ENCODE results near the gene CST6. TPM values are rescaled to one million over a fixed set of nuclear protein-coding genes. Genes with fewer than 3 reads are reported as not detected.
A peak's percentile ranks its signal among the peaks of the same experiment; 100 is the strongest.
"Not testable (repeated sequence)": the region's sequence is repeated elsewhere in the genome, so short reads cannot be mapped to it uniquely, and the experiment has no call there.

CST6 gene
- total and polyA plus RNA-seq, 2 of the 13 experiments (the other 11 are each of a cell fraction or from before 2014, with no cell fraction given), result not detected

- no peak for TF ChIP-seq ZBTB33 (CRISPR knock-in tag; IDR thresholded peaks at IDR 0.05)
Observed at GRCh38 chr11:66022401-66023185, 10.8 kb downstream of the CST6 start (continued).

GRCh38 chr11:66023186-66023440 lies 11.3 kb downstream of the CST6 start:
- BruUV-seq (replicated peaks); H4K20me1 ChIP-seq (ENCODE audit: insufficient read depth, low read length); ATAC-seq; H3K9me3 ChIP-seq (ENCODE audit: low read length); FAIRE-seq; H3K27ac ChIP-seq (ENCODE audit: extremely low read length, insufficient read depth, low read length); H3K79me2 ChIP-seq (ENCODE audit: insufficient read depth, low read length); DNase-seq (ENCODE audit: low spot score); in situ Hi-C loops (cut with HindIII; ENCODE audit: extremely low pct_ligation_motif_present, low pct_unique_long_range_greater_than_20kb); H3K36me3 ChIP-seq (replicated peaks in 1 of 2; ENCODE audit: control insufficient read depth in 1 of 2, insufficient read depth in 2 of 2, low read length in 2 of 2); intact Hi-C loops (cut with micrococcal nuclease; ENCODE audit: unreplicated experiment); H2AFZ ChIP-seq (ENCODE audit: low read length): not testable (repeated sequence)
- ChIA-PET CTCF (ENCODE audit: low intra/inter-chr PET ratio, low total read pairs) (interaction anchor here (1.5 kb wide), 1 partner anchor 22 kb away, joined by 8 read pairs; no protein-coding TSS in a partner anchor), POLR2A (interaction anchor here (1.3 kb wide), 1 partner anchor 20 kb away, joined by 5 read pairs; the partner anchor contains the start of genes BANF1 and EIF1AD)
- Histone ChIP-seq H3K4me1 (ENCODE audit: insufficient read depth, low read length) (peaks cover 21% of the 10 kb centered on the region), H3K4me2 (ENCODE audit: low read depth, low read length) (peak overlapping the region; percentile 94), H3K27me3 (ENCODE audit: control insufficient read depth in 1 of 2, insufficient read depth in 2 of 2, low read length in 2 of 2) (peaks cover 5 to 29% of the 10 kb centered on the region in 2 experiments; a peak in 3 of 5 replicates), H3K4me3 (replicated peaks in 1 of 3; ENCODE audit: insufficient read depth in 1 of 3, low read depth in 2 of 3, low read length in 3 of 3) (peak overlapping the region in 1 of 3 experiments; percentile 72; a peak in 1 of 6 replicates), H3K9ac (ENCODE audit: insufficient read depth, low read depth, low read length) (0 out of 2 replicates have a peak overlapping the region, but pooled peaks have one; percentile 64)
- 50% methylated on average over 2 of the region's 5 CpGs for WGBS (ENCODE audit: low lambda C conversion rate)

DNA sequence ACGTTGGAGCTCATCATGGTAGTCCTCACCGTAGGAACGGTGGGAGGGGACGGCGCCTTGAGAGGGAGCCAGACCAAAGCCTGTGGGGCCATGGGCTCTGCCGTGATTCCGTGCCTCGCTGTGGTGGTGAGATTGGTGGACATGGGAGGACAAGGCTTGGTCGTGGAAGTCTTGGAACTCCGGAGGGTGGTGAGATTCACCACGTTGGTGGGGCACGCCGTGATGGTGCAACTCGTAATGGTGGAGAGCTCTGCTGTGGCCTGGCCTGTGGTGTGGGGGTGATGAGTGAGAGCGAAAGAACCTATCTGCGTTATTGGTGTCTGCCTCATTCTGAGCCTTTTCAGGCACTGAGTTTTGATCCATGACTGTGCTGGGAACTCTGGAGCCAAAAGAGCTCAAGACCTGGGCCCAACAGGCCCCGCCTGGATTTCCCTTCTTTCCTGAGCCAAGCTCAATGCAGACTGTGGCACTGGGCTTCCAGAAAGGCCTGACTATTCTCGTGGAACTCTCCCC lies 14.3 kb downstream of the CST6 start, which contains the start of gene CATSPER1:
Gene CATSPER1 (minus strand): TSS at position 463 of the 513 bp plus-strand sequence. CDS start 100 bp downstream, at position 363.
- no peak within 1 kb of the TSS for H3K4me3 ChIP-seq (replicated peaks in 1 of 3; ENCODE audit: insufficient read depth in 1 of 3, low read depth in 2 of 3, low read length in 3 of 3)
- TF ChIP-seq ZFP36 (IDR thresholded peaks at IDR 0.05; ENCODE audit: borderline replicate concordance, low read depth, low read length, partially characterized antibody) (no peak), ZBTB7A (CRISPR knock-in tag; IDR thresholded peaks at IDR 0.05) (no peak), AGO2 (optimal IDR thresholded peaks at IDR 0.05; ENCODE audit: low read depth, low read length) (no peak), SMC3 (IDR thresholded peaks at IDR 0.05; ENCODE audit: low read length) (no peak), ZBTB34 (CRISPR knock-in tag; IDR thresholded peaks at IDR 0.05) (no peak), DPF2 (CRISPR knock-in tag; IDR thresholded peaks at IDR 0.05; ENCODE audit: borderline replicate concordance, low read depth) (no peak), ZNF652 (CRISPR knock-in tag; IDR thresholded peaks at IDR 0.05; ENCODE audit: borderline replicate concordance, low read depth) (no peak)
- TF ChIP-seq, protein P1, sequence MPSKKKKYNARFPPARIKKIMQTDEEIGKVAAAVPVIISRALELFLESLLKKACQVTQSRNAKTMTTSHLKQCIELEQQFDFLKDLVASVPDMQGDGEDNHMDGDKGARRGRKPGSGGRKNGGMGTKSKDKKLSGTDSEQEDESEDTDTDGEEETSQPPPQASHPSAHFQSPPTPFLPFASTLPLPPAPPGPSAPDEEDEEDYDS (CRISPR knock-in tag; IDR thresholded peaks at IDR 0.05), result no peak
- H3K27me3 ChIP-seq (ENCODE audit: control insufficient read depth in 1 of 2, insufficient read depth in 2 of 2, low read length in 2 of 2), result peaks cover 2 to 27% of the 10 kb centered on the region in 2 experiments; a peak in 3 of 5 replicates
- ChIA-PET POLR2A (interaction anchor here (1.6 kb wide), 1 partner anchor 23 kb away, joined by 3 read pairs; the partner anchor contains the start of gene BANF1), CTCF (ENCODE audit: low intra/inter-chr PET ratio, low total read pairs) (no interaction called here)
- H3K9me3 ChIP-seq (ENCODE audit: low read length), result no peaks in the 10 kb centered on the region
- H3K4me2 ChIP-seq (ENCODE audit: low read depth, low read length), result no peak within 1 kb of the TSS
- peaks cover 21% of the 10 kb centered on the region for H3K4me1 ChIP-seq (ENCODE audit: insufficient read depth, low read length)
- H3K9ac ChIP-seq (ENCODE audit: insufficient read depth, low read depth, low read length), result no peak within 1 kb of the TSS
- no peak for ATAC-seq
- DNase-seq (ENCODE audit: low spot score), result no peak
- in situ Hi-C loops (cut with HindIII; ENCODE audit: extremely low pct_ligation_motif_present, low pct_unique_long_range_greater_than_20kb), result no loop called here
- no TSS peak for BruUV-seq (replicated peaks)
- no peaks in the 10 kb centered on the region for H4K20me1 ChIP-seq (ENCODE audit: insufficient read depth, low read length)
- WGBS (ENCODE audit: low lambda C conversion rate), result 62% methylated on average over 18 of the region's 18 CpGs
- intact Hi-C loops (cut with micrococcal nuclease; ENCODE audit: unreplicated experiment), result no loop called here
- no peak within 1 kb of the TSS for H3K27ac ChIP-seq (ENCODE audit: extremely low read length, insufficient read depth, low read length)
- no peaks in the 10 kb centered on the region for H3K36me3 ChIP-seq (replicated peaks in 1 of 2; ENCODE audit: control insufficient read depth in 1 of 2, insufficient read depth in 2 of 2, low read length in 2 of 2)
- no peak within 1 kb of the TSS for H2AFZ ChIP-seq (ENCODE audit: low read length)
- FAIRE-seq, result no peak
- no peaks in the 10 kb centered on the region for H3K79me2 ChIP-seq (ENCODE audit: insufficient read depth, low read length)

Data from HepG2 (cell line).